VCaP (cell line): Measurements from ENCODE around the gene TPCN2.

ENCODE experiments used
- H3K27ac ChIP-seq: fragments of 450-650 bp; 2 replicates; pipeline ENCODE4 v1.5.1; 2017
- TF ChIP-seq, protein P1 (sequence below): fragments of 450-650 bp; conservative IDR thresholded peaks from 2 replicates; pipeline ENCODE4 v1.5.1; 2017; ENCODE audit warnings: mild to moderate bottlenecking, moderate library complexity

The TPCN2 gene

DNA sequence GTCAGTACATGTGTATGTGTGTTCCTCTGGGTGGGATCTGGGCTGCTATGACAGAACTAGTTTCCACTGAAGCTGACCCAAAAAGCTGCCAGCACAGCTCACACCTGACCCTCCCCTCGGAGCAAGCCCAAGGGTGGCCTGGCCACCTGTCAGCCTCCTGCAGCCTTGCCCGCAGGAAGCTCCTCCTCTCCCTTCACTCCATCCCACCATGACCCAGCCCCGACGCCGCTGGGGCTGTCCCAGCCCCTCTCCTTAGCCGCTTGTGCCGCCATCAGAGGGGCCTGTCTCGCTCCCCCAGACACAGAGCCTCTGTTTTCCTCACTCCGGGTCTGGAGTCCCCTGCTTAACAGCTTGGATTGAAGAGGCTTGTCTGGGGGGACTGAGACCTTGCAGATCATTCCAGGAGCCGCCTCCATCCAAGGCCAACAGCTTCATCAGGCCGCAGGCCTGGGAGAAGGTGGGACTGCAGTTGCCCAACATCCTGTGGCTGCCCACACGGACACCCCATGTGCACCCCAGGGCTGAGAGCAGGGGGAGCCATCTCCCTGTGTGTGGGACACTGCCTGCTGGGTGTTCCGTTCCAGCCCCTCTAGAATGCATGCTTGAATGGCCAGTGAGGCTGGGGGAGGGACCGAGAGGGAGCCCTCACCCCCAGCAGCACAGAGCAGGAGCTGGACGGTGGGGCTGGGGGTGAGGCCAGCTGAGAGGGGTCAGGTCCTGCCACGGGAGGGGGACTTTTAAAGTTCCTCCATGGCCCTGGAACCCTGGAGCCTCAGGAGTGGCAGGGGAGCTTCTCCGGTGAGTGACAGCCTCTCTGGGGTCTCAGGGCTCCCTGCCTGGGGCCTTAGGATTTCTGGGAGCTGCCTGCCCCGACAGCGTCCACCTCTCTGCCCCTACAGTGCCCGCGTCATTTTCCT is 36.4 kb upstream of the TPCN2 start:
- H3K27ac ChIP-seq, result no peak overlapping the region
- TF ChIP-seq, protein P1, sequence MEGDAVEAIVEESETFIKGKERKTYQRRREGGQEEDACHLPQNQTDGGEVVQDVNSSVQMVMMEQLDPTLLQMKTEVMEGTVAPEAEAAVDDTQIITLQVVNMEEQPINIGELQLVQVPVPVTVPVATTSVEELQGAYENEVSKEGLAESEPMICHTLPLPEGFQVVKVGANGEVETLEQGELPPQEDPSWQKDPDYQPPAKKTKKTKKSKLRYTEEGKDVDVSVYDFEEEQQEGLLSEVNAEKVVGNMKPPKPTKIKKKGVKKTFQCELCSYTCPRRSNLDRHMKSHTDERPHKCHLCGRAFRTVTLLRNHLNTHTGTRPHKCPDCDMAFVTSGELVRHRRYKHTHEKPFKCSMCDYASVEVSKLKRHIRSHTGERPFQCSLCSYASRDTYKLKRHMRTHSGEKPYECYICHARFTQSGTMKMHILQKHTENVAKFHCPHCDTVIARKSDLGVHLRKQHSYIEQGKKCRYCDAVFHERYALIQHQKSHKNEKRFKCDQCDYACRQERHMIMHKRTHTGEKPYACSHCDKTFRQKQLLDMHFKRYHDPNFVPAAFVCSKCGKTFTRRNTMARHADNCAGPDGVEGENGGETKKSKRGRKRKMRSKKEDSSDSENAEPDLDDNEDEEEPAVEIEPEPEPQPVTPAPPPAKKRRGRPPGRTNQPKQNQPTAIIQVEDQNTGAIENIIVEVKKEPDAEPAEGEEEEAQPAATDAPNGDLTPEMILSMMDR, result no peak

DNA sequence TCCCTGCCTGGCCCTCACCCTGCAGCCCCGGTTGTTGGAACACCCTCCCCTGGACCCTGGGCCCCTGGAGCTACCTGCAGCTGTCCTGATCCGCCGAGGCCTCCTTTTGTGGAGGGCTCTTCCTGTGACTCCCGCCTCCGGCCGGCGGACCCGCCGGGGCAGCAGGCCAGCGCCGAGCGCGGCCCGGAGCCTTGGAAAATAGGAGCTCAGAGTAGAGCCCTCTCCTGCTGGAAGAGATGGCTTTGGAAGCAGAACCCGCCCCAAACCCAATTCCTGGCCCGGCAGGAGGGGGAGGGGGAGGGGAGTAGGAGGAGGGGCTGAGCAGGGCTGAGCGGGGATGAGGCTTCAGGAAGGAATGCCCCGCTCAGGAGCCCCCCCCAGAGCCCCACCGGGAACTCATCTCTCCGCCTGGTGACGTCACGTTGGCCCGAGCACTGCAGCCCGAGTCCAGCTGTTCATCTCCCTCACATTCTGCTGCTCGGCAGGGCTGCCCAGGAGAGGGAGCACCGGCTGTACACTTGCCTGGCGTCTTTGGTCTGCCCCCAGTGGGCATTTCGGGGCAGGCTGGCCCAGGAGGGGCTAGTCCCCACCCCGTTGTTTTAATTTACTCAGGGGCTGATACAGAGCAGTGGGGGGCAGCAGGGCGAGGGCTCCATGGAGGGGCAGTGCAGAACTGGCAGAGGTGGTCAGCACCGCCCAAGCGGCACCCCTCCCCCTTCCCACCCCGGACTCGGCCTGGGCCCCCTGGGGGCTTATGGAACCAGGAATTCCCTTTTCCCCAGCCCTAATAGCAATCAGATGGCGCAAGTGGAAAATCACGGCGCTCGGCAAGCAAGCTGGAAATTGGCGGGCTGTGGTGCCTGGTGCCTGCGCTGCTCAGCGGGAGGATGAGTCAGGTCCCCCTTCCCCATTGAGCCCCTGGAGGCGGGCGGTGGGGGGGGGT is 35.5 kb upstream of the TPCN2 start, which contains the start of gene MRGPRF:
TSS of gene MRGPRF (minus strand) at position 238 of the 943 bp plus-strand sequence. CDS start 3,345 bp downstream, outside the sequence.
- no peak within 1 kb of the TSS for H3K27ac ChIP-seq
- TF ChIP-seq, protein P1, result no peak; the same call in 1 of the 2 replicates

DNA sequence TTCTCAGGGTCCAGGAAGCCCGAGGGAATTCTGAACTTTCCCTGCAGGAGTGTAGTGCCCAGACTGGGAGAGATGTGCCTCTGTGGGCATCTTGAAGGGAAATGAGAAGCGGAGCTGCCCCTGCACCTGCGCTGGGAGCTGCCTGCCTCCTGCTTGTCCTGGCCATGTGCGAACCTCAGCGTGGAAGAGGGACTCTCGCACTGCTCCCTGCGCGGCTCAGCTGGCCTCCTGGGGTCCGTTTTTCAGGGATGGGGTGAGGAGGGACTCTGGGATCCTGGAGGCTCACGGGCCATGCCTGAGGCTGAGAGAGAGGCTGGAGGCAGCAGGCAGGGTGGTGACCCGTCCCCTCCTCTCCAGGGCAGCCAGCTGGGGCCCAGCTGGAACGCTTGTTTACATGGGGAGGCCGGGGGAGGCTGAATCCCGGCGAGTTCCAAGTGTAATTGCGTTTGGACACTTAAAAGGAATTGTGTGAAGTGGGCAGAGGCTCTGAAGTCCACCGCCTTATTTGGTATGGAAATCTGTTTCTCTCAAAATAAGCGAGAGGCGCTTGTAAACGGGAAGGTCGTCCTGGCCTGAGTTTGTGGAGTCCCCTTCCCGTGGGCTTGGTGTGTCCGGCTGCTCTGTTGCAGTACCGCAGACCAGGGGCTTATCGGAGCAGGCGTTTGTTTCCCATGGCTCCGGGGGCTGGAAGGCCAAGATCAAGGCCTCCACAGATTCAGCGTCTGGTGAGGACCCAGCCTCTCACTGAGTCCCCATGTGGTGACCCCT is 34.5 kb upstream of the TPCN2 start:
- no peak overlapping the region for H3K27ac ChIP-seq
- TF ChIP-seq, protein P1, result no peak

DNA sequence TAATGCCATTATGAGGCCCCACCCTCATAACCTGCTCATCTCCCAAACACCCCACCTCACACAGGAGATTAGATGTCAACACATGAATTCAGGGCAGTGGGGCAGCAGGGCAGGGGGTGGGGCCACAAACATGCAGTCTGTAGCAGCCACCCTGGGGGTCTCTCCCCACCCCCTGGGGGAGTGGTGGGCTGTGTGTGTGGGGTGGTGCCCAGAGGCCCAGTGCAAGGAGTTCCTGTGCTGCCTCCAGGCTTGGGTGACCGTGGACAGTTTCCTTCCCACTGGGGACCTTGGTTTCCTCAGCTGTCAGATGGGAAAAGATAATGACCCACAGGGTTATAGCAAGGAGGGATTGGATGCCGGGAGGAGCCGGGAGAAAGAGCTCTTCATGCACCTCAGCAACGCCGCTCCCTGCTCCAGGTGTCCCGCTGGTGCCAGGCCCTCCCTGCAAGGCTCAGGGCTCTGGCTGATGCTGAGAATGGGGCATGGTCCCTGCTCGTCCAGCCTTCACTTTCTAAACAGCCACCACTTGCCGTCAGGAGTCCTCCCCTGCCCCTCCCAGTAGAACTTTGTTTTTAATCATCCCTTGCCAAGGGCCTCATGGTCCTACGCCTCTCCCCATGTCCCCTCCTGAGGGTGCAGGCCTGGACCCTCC is 33.7 kb upstream of the TPCN2 start:
- TF ChIP-seq, protein P1, result no peak
- H3K27ac ChIP-seq, result no peak overlapping the region

DNA sequence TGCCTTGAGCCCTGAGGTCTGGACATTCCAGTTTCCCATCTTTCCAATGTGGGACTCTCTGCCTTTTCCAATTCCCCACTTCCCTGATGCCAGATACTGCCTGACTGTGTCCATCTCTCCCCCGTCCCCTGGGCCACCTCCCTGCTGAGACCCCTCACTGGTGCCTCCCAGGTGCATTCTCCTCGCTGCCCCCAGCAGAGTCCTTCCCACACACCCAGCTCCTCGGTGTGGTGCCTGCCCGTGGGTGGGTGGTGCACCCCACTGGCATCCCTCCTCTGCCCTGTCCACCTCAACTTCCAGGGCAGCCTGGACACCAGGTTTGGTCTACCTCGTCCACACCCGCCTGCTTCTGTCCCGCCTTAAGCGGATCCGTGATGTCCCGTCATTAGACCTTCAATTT is 30.8 kb upstream of the TPCN2 start:
- H3K27ac ChIP-seq, result no peak overlapping the region

DNA sequence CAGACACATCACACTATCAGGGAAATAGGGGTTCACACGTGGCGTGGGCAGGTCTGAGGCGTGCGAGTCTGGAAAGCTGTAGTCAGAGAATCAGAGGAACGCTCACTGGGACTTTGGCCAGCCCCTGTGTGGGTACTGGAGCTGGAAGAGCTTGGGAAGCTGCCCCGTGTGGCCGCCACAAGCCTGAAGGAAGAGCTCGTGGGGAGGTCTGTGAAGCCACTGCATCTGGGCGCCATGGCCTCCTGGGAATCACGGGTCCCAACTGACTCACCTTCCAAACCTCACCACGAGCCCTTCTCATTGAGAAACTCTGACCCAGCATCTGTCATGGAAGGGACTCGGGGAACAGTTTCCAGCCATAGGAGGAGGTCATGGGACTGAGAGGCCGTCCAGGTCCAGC is 29.8 kb upstream of the TPCN2 start:
- TF ChIP-seq, protein P1, result no peak
- H3K27ac ChIP-seq, result no peak overlapping the region

More for the DNA sequence above, 30.8 kb upstream of the TPCN2 start:
- TF ChIP-seq, protein P1, result no peak
